B cell (primary cell): Measurements from ENCODE around the gene WDR11. TPM values are rescaled to one million over a fixed set of nuclear protein-coding genes. Genes with fewer than 3 reads are reported as not detected.

Experiments used
- ATAC-seq: fragments of 200-7000 bp; cut with Tn5 transposase; one replicate; pipeline ENCODE4 v1.10.0; 2021; ENCODE audit warnings: low read depth, mild to moderate bottlenecking, moderate number of reproducible peaks, moderate library complexity
- CTCF ChIA-PET: fragments of 350-600 bp; sonication (Branson Sonifier 250); formaldehyde crosslinking; loops from one replicate; lab custom pipeline; 2021; ENCODE audit warnings: antibody characterized with exemption, inconsistent platforms; lab: Charles Lee
- POLR2A ChIA-PET: fragments of 350-600 bp; sonication (Branson Sonifier 250); formaldehyde crosslinking; loops from one replicate; lab custom pipeline; 2021; ENCODE audit warnings: antibody characterized with exemption; lab: Charles Lee
- DNase-seq: peaks from one replicate; pipeline ENCODE4 v3.0.0; 2013
- H2AFZ ChIP-seq: 2 replicates; pipeline ENCODE4 v1.6.1; 2012; ENCODE audit warnings: mild to moderate bottlenecking, low read depth, low read length; ENCODE audit not compliant: insufficient read depth, poor library complexity, severe bottlenecking
- H3K27ac ChIP-seq, 2 donors: 1 replicate in 1 of 2; 2 replicates in 1 of 2; pipeline ENCODE4 v1.5.1; 2012 to 2013; ENCODE audit warnings: low read length in 2 of 2, mild to moderate bottlenecking in 2 of 2, moderate library complexity in 1 of 2
- H3K27me3 ChIP-seq, 4 experiments: fragments of 200-600 bp in 1 of 4; sonication (generic) in 1 of 4; replicated peaks in 1 of 4; 1 replicate in 2 of 4; 2 replicates in 2 of 4; pipeline versions ENCODE4 v1.6.1 to v1.7.0; 2013 to 2016; ENCODE audit warnings: low read length in 3 of 4, mild to moderate bottlenecking in 2 of 4, mixed read lengths in 1 of 4, moderate library complexity in 1 of 4; ENCODE audit not compliant: insufficient read depth in 4 of 4, control insufficient read depth in 3 of 4; ENCODE audit errors: control extremely low read depth in 1 of 4
- H3K36me3 ChIP-seq, 2 experiments: replicated peaks in 1 of 2; 1 replicate in 1 of 2; 2 replicates in 1 of 2; pipeline versions ENCODE4 v1.6.1 to v1.7.1; 2013; ENCODE audit warnings: low read length in 1 of 2; ENCODE audit not compliant: insufficient read depth in 2 of 2, control insufficient read depth in 1 of 2; ENCODE audit errors: control extremely low read depth in 1 of 2, extremely low read depth in 1 of 2
- H3K4me1 ChIP-seq, 2 donors: fragments of 200-600 bp in 1 of 2; sonication (generic) in 1 of 2; 1 replicate in 1 of 2; 2 replicates in 1 of 2; pipeline versions ENCODE4 v1.5.1 to v1.6.1; 2013 to 2017; ENCODE audit warnings: low read length in 2 of 2; ENCODE audit not compliant: control insufficient read depth in 2 of 2, insufficient read depth in 2 of 2
- H3K4me2 ChIP-seq: replicated peaks from 2 replicates; pipeline ENCODE3; 2012; ENCODE audit warnings: mild to moderate bottlenecking, low read depth, low read length; ENCODE audit not compliant: poor library complexity, severe bottlenecking
- H3K4me3 ChIP-seq, 5 experiments: fragments of 200-600 bp in 1 of 5; sonication (generic) in 1 of 5; 1 replicate in 3 of 5; 2 replicates in 2 of 5; pipeline versions ENCODE4 v1.5.1 to v1.7.0; 2011 to 2016; ENCODE audit warnings: low read length in 4 of 5, mild to moderate bottlenecking in 4 of 5, low read depth in 2 of 5, control low read depth in 1 of 5, moderate library complexity in 1 of 5; ENCODE audit not compliant: insufficient read depth in 1 of 5; ENCODE audit errors: control extremely low read depth in 1 of 5, extremely low read depth in 1 of 5
- H3K79me2 ChIP-seq: fragments of 200-600 bp; sonication (generic); one replicate; pipeline ENCODE4 v1.6.0; 2016; ENCODE audit warnings: low read length; ENCODE audit not compliant: control insufficient read depth, insufficient read depth
- H3K9ac ChIP-seq: fragments of 200-600 bp; sonication (generic); 2 replicates; pipeline ENCODE4 v1.6.1; 2017; ENCODE audit warnings: mild to moderate bottlenecking, low read length, moderate library complexity
- H3K9me3 ChIP-seq, 3 donors: one replicate each; pipeline versions ENCODE4 v1.6.1 to v1.7.1; 2013; ENCODE audit warnings: low read length in 2 of 3; ENCODE audit not compliant: control insufficient read depth in 2 of 3, insufficient read depth in 1 of 3; ENCODE audit errors: control extremely low read depth in 1 of 3
- H4K20me1 ChIP-seq: 2 replicates; pipeline ENCODE4 v1.6.0; 2012; ENCODE audit warnings: mild to moderate bottlenecking, low read length; ENCODE audit not compliant: insufficient read depth, control insufficient read depth, poor library complexity, severe bottlenecking
- H3K27ac Mint-ChIP-seq: one replicate; pipeline ENCODE4 v1.8.0; 2021; ENCODE audit warnings: mixed read lengths
- H3K27me3 Mint-ChIP-seq: one replicate; pipeline ENCODE4 v1.8.0; 2021; ENCODE audit warnings: mixed read lengths
- H3K4me1 Mint-ChIP-seq: one replicate; pipeline ENCODE4 v1.8.0; 2021; ENCODE audit warnings: mixed read lengths
- H3K4me3 Mint-ChIP-seq: one replicate; pipeline ENCODE4 v1.8.0; 2021; ENCODE audit warnings: mixed read lengths
- H3K9me3 Mint-ChIP-seq: one replicate; pipeline ENCODE4 v1.8.0; 2022; ENCODE audit warnings: mixed read lengths; ENCODE audit not compliant: insufficient read depth
- EZH2 ChIP-seq: IDR thresholded peaks from 2 replicates; pipeline ENCODE4 v1.6.1; 2012; ENCODE audit warnings: borderline replicate concordance, low read depth, mild to moderate bottlenecking, moderate library complexity, low read length; ENCODE audit not compliant: insufficient read depth, poor library complexity, severe bottlenecking
- WGBS: methylation state at CpG from one replicate; pipeline ENCODE4 v1.1.5; 2013; ENCODE audit warnings: missing lambda C conversion rate; ENCODE audit not compliant: insufficient coverage; 5-methylcytosine and 5-hydroxymethylcytosine counted together
- intact Hi-C: fragments of 100-400 bp; cut with micrococcal nuclease; formaldehyde crosslinking; loops from one replicate; pipeline ENCODE4 v1.10.0; 2022
- polyA plus RNA-seq: library from polyadenylated mRNA; depleted of rRNA; stranded (reverse); fragments of >200 nt; gene quantifications from 2 replicates; pipeline ENCODE4 v1.2.3, GENCODE V29; 2012
- total RNA-seq, 2 donors: library from RNA; stranded (reverse); fragments of 120-200 nt in 1 of 2; gene quantifications; 1 replicate in 1 of 2; 2 replicates in 1 of 2; pipeline versions ENCODE4 v1.2.3 to v1.2.4, GENCODE V29; 2013 to 2022
- TF ChIP-seq, protein P1 (sequence below): fragments of 200-600 bp; IDR thresholded peaks from one replicate; pipeline ENCODE4 v1.8.0; 2022; ENCODE audit warnings: antibody characterized with exemption, mild to moderate bottlenecking

WDR11 gene
- total and polyA plus RNA-seq, 2 donors (not counting 1 experiment from before 2014, with no cell fraction given): 94.4 to 230 TPM

DNA sequence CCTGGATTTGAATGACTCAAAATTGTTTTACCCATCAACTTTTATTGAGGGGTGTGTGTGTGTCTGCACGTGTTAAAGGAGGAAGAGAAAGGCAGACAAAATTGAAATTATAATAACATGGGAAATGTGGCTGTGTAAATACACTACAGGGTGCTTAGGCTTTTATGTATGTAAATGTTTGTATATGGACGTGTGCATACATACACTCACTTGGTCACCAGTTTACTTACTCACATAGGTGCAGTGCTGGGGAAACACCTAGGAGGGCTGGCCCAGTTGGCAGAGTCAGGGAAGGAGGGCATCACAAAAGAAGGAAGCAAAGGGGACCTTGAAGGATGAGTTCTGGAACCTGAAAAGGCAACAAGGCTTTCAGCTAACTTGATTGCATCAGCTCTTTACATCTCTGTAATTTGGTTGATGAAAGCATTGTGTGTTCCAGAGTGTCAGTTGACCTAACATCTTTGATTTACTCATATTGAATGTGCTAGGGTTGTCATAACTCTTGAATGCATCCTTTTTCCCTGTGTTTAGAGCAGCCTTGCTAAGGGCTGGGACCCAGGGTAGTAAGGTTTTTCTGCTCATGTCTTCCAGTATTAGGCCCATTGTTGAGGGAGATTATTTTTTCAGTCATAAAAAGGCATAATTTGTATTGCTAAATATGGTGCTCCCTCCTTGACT, 10.2 kb downstream of the WDR11 start:
- Histone ChIP-seq H3K4me2 (no peak overlapping the region), H3K27ac (no peak overlapping the region), H3K4me3 (no peak overlapping the region), H2AFZ (no peak overlapping the region), H3K9ac (no peak overlapping the region), H3K9me3 (no peaks in the 10 kb centered on the region), H3K36me3 (peaks cover 2 to 63% of the 10 kb centered on the region in 2 experiments), H4K20me1 (peaks cover 7% of the 10 kb centered on the region), H3K4me1 (no peaks in the 10 kb centered on the region), H3K79me2 (peaks cover 6% of the 10 kb centered on the region), H3K27me3 (no peaks in the 10 kb centered on the region)
- DNase-seq (no peak), ATAC-seq (no peak)
- TF ChIP-seq, protein P1, sequence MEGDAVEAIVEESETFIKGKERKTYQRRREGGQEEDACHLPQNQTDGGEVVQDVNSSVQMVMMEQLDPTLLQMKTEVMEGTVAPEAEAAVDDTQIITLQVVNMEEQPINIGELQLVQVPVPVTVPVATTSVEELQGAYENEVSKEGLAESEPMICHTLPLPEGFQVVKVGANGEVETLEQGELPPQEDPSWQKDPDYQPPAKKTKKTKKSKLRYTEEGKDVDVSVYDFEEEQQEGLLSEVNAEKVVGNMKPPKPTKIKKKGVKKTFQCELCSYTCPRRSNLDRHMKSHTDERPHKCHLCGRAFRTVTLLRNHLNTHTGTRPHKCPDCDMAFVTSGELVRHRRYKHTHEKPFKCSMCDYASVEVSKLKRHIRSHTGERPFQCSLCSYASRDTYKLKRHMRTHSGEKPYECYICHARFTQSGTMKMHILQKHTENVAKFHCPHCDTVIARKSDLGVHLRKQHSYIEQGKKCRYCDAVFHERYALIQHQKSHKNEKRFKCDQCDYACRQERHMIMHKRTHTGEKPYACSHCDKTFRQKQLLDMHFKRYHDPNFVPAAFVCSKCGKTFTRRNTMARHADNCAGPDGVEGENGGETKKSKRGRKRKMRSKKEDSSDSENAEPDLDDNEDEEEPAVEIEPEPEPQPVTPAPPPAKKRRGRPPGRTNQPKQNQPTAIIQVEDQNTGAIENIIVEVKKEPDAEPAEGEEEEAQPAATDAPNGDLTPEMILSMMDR: no peak
- no peak for TF ChIP-seq EZH2
- Mint-ChIP-seq H3K27ac (no peak overlapping the region), H3K27me3 (no peaks in the 10 kb centered on the region), H3K4me1 (peaks cover 1% of the 10 kb centered on the region), H3K4me3 (no peak overlapping the region), H3K9me3 (no peaks in the 10 kb centered on the region)
- ChIA-PET CTCF (no interaction called here), POLR2A (no interaction called here)
- intact Hi-C loops: no loop called here
- WGBS: no CpG with 5 or more reads among the region's 2 CpGs

DNA sequence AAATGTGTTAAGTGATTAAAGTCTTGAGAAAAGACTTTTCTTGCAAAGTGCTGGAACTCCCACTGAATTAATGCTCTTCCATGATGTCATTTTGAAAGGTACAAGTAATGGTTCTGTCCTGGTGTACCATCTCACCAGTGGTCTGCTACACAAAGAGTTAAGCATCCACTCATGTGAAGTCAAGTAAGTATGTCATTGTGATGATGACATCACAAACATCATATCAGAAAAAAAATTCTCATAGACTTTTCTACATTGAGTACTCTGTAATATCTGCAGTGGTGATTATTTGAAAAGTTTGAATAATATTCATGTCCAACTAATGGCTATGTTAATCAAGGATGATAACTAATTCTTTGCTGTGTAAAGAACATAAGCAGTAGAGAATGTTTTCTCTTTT, 22.6 kb downstream of the WDR11 start:
- H3K27ac ChIP-seq: no peak overlapping the region
- no peak overlapping the region for H3K4me3 ChIP-seq
- ATAC-seq (no peak), DNase-seq (no peak)
- Mint-ChIP-seq H3K9me3 (no peaks in the 10 kb centered on the region), H3K4me1 (no peaks in the 10 kb centered on the region), H3K27me3 (no peaks in the 10 kb centered on the region), H3K4me3 (no peak overlapping the region), H3K27ac (no peak overlapping the region)
- no peaks in the 10 kb centered on the region for H3K4me1 ChIP-seq
- H4K20me1 ChIP-seq: peaks cover 5% of the 10 kb centered on the region
- no peaks in the 10 kb centered on the region for H3K79me2 ChIP-seq
- no peak overlapping the region for H3K4me2 ChIP-seq
- H3K9ac ChIP-seq: no peak overlapping the region
- intact Hi-C loops: no loop called here
- no peaks in the 10 kb centered on the region for H3K9me3 ChIP-seq
- POLR2A ChIA-PET: no interaction called here
- TF ChIP-seq EZH2: no peak
- TF ChIP-seq, protein P1: no peak
- H3K36me3 ChIP-seq: peaks cover 26 to 68% of the 10 kb centered on the region in 2 experiments
- H2AFZ ChIP-seq: no peak overlapping the region
- CTCF ChIA-PET: no interaction called here
- H3K27me3 ChIP-seq: no peaks in the 10 kb centered on the region
